Ammon's horn (tissue), 1 donor: ENCODE results near the gene ICE1.
"Not testable (repeated sequence)": the region's sequence is repeated elsewhere in the genome, so short reads cannot be mapped to it uniquely, and the experiment has no call there.

Experiments
- DNase-seq: peaks from one replicate; pipeline ENCODE4 v3.0.0-alpha.2; 2016; ENCODE audit warnings: low spot score

The ICE1 gene

GRCh38 chr5:5437227-5438172 lies 15.0 kb downstream of the ICE1 start:
- no peak for DNase-seq

- DNase-seq: no peak
These were observed 29.4 kb downstream of the ICE1 start for GRCh38 chr5:5451863-5452262.

GRCh38 chr5:5453131-5453530 lies 30.7 kb downstream of the ICE1 start:
- DNase-seq: no peak

GRCh38 chr5:5454391-5454790 lies 31.9 kb downstream of the ICE1 start:
- no peak for DNase-seq

- DNase-seq: no peak
These were observed 34.4 kb downstream of the ICE1 start for GRCh38 chr5:5456858-5457257.

GRCh38 chr5:5460311-5460710 lies 37.8 kb downstream of the ICE1 start:
- DNase-seq: no peak

- DNase-seq: no peak
These were observed 38.5 kb downstream of the ICE1 start for GRCh38 chr5:5461012-5461411.

- DNase-seq: no peak
These were observed 41.7 kb downstream of the ICE1 start for GRCh38 chr5:5464036-5464715.

- DNase-seq: no peak
These were observed 43.8 kb downstream of the ICE1 start for GRCh38 chr5:5466227-5466626.

GRCh38 chr5:5467737-5468136 lies 45.3 kb downstream of the ICE1 start:
- DNase-seq: no peak

- no peak for DNase-seq
These were observed 48.5 kb downstream of the ICE1 start for GRCh38 chr5:5470933-5471332.

GRCh38 chr5:5473226-5473625 lies 50.7 kb downstream of the ICE1 start:
- no peak for DNase-seq

- DNase-seq: no peak
These were observed 52.5 kb downstream of the ICE1 start for GRCh38 chr5:5474961-5475360.

- DNase-seq: no peak
These were observed 53.5 kb downstream of the ICE1 start for GRCh38 chr5:5475975-5476374.

GRCh38 chr5:5479578-5479977 lies 57.1 kb downstream of the ICE1 start:
- DNase-seq: not testable (repeated sequence)

- DNase-seq: no peak
These were observed 58.1 kb downstream of the ICE1 start for GRCh38 chr5:5480481-5481111.

- DNase-seq: no peak
These were observed 58.7 kb downstream of the ICE1 start for GRCh38 chr5:5481206-5481605.

- no peak for DNase-seq
These were observed 59.2 kb downstream of the ICE1 start for GRCh38 chr5:5481633-5482032.

- no peak for DNase-seq
These were observed 60.9 kb downstream of the ICE1 start for GRCh38 chr5:5483350-5483749.

- DNase-seq: no peak
These were observed 61.6 kb downstream of the ICE1 start for GRCh38 chr5:5483880-5484598.

- DNase-seq: no peak
These were observed 63.6 kb downstream of the ICE1 start for GRCh38 chr5:5486122-5486521.
